ENCODE results near the gene SNRK.

- TF ChIP-seq CTCF (IDR thresholded peaks at IDR 0.05; ENCODE audit: low read depth, low read length) = no peak
- TF ChIP-seq EZH2phosphoT487 (IDR thresholded peaks at IDR 0.05; ENCODE audit: low read depth) = no peak
Measured at GRCh38 chr3:43287500-43287873, 1.1 kb downstream of the SNRK start.

Data from OCI-LY3 (cell line).